ENCODE measurements around the gene NARF.
"Not testable (repeated sequence)": the region's sequence is repeated elsewhere in the genome, so short reads cannot be mapped to it uniquely, and the experiment has no call there.

The NARF gene

DNA sequence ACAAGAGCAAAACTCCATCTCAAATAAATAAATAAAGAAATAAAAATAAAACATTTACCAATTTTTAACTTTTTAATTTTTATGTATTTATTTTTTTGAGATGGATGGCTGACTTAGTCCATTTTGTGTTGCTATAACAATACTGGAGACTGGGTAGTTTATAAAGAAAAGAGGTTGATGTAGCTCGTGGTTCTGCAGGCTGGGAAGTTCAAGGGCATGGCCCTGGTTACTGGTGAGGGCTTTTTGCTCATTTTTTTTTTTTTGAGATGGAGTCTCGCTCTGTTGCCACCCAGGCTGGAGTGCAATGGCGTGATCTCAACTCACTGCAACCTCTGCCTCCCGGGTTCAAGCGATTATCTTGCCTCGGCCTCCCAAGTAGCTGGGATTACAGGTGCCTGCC, 46.8 kb downstream of the NARF start:
- no peak for DNase-seq (ENCODE audit: extremely low read depth, insufficient read length)
- H3K4me3 ChIP-seq (replicated peaks; ENCODE audit: low read depth, low read length), result no peak overlapping the region
- TF ChIP-seq, protein P1, sequence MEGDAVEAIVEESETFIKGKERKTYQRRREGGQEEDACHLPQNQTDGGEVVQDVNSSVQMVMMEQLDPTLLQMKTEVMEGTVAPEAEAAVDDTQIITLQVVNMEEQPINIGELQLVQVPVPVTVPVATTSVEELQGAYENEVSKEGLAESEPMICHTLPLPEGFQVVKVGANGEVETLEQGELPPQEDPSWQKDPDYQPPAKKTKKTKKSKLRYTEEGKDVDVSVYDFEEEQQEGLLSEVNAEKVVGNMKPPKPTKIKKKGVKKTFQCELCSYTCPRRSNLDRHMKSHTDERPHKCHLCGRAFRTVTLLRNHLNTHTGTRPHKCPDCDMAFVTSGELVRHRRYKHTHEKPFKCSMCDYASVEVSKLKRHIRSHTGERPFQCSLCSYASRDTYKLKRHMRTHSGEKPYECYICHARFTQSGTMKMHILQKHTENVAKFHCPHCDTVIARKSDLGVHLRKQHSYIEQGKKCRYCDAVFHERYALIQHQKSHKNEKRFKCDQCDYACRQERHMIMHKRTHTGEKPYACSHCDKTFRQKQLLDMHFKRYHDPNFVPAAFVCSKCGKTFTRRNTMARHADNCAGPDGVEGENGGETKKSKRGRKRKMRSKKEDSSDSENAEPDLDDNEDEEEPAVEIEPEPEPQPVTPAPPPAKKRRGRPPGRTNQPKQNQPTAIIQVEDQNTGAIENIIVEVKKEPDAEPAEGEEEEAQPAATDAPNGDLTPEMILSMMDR (IDR thresholded peaks at IDR 0.05; ENCODE audit: insufficient read depth, low read length, poor library complexity, severe bottlenecking), result no peak

DNA sequence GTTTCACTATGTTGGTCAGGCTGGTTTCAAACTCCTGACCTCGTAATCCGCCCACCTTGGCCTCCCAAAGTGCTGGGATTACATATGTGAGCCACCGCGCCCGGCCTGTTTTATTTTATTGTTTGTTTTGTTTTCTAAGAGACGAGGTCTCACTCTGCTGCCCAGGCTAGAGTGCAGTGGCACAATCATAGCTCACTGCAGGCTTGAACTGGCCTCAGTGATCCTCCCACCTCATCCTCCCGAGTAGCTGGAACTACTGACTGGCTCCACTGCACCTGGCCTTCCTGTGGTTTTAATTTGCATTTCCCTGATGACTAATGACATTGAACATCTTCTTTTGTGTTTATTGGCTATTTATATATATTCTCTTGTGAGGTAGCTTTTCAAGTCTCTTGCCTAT, 47.9 kb downstream of the NARF start:
- not testable (repeated sequence) for H3K4me3 ChIP-seq (replicated peaks; ENCODE audit: low read depth, low read length); H3K36me3 ChIP-seq (ENCODE audit: control insufficient read depth, insufficient read depth, low read length); H3K27me3 ChIP-seq (replicated peaks; ENCODE audit: control insufficient read depth, insufficient read depth, low read length)
- DNase-seq (ENCODE audit: extremely low read depth, insufficient read length), result peak; percentile 80

More for the DNA sequence above, 46.8 kb downstream of the NARF start:
- H3K27me3 ChIP-seq (replicated peaks; ENCODE audit: control insufficient read depth, insufficient read depth, low read length), result no peaks in the 10 kb centered on the region
- H3K36me3 ChIP-seq (ENCODE audit: control insufficient read depth, insufficient read depth, low read length), result no peaks in the 10 kb centered on the region

DNA sequence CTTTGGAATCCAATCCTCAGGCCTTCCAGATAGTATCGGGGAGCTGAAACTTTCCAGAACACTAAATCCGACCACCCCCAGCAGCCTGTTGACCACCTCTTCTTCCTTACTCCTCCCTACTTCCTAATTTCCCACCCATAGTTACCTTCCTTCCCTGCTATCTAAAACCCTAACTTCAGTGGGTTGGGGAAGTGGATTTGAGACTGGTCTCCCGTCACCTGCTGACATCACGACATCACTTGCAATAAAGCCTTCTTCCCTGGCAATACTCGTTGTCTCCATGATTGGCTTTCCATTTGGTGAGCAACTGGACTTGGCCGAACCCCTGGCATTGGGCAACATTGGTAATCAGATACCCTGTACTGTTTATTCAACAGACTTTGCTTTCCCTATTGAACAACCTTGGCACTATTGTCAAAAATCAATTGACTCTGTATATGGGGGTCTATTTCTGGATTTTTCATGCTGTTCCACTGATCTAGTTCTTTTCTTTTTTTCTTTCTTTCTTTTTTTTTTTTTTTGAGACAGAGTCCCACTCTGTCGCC, 49.2 kb downstream of the NARF start:
- Histone ChIP-seq H3K4me3 (replicated peaks; ENCODE audit: low read depth, low read length) (no peak overlapping the region), H3K27me3 (replicated peaks; ENCODE audit: control insufficient read depth, insufficient read depth, low read length) (no peaks in the 10 kb centered on the region), H3K36me3 (ENCODE audit: control insufficient read depth, insufficient read depth, low read length) (no peaks in the 10 kb centered on the region)
- no peak for DNase-seq (ENCODE audit: extremely low read depth, insufficient read length)
- TF ChIP-seq, protein P1 (IDR thresholded peaks at IDR 0.05; ENCODE audit: insufficient read depth, low read length, poor library complexity, severe bottlenecking), result no peak

DNA sequence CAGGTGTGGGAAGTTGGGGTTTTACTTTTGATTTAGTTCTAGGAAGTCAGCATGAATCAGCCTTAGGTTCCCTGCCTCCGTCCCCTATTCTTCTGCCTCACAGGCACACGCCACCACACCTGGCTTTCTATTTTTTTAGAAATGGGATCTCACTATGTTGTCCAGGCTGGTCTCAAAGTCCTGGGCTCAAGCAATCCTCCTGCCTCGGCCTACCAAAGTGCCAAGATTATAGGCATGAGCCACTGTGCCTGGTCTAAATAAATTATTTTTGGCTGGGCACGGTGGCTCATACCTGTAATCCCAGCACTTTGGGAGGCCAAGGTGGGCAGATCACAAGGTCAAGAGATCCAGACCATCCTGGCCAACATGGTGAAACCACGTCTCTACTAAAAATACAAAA, 53.1 kb downstream of the NARF start:
- not testable (repeated sequence) for H3K4me3 ChIP-seq (replicated peaks; ENCODE audit: low read depth, low read length); H3K27me3 ChIP-seq (replicated peaks; ENCODE audit: control insufficient read depth, insufficient read depth, low read length); H3K36me3 ChIP-seq (ENCODE audit: control insufficient read depth, insufficient read depth, low read length); DNase-seq (ENCODE audit: extremely low read depth, insufficient read length)

DNA sequence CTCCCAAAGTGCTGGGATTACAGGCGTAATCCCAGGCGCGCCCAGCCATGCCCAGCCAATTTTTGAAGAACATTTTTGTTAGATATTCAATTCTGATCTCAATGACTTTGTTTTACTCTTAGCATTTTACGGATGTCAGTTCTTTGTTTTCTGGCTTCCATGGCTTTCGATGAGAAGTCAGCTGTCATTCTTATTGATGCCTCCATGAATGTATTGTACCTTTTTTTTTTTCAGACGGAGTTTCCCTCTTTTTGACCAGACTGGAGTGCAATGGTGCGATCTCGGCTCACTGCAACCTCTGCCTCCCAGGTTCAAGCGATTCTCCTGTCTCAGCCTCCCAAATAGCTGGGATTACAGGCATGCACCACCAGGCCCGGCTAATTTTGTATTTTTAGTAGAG, 55.3 kb downstream of the NARF start:
- H3K36me3 ChIP-seq (ENCODE audit: control insufficient read depth, insufficient read depth, low read length); H3K27me3 ChIP-seq (replicated peaks; ENCODE audit: control insufficient read depth, insufficient read depth, low read length); H3K4me3 ChIP-seq (replicated peaks; ENCODE audit: low read depth, low read length); DNase-seq (ENCODE audit: extremely low read depth, insufficient read length): not testable (repeated sequence)

DNA sequence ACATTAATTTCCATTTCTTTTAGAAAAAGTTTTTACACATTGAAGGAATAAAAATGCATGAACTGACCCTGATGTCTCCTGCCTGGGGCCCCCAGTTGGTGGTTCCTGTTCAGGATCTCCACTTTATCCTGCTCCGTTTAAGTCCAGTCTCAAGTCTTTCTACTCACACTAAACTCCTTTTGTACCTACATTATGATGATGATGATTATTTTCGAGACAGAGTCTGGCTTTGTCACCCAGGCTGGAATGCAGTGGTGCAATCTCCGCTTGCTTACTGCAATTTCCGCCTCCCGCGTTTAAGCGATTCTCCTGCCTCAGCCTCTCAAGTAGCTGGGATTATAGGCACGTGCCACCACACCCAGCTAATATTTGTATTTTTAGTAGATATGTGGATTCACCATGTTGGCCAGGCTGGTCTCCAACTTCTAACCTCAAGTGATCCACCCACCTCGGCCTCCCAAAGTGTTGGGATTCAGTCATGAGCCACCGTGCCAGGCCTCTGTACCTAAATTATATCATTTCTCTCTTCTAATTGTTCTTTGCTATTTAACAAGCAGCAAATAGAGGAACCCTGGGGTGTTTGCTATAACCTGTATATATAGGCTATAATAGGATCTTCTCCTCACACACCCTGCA, 58.8 kb downstream of the NARF start:
- H3K4me3 ChIP-seq (replicated peaks; ENCODE audit: low read depth, low read length), result no peak overlapping the region
- no peaks in the 10 kb centered on the region for H3K36me3 ChIP-seq (ENCODE audit: control insufficient read depth, insufficient read depth, low read length)
- DNase-seq (ENCODE audit: extremely low read depth, insufficient read length), result no peak

More for the DNA sequence above, 58.8 kb downstream of the NARF start:
- H3K27me3 ChIP-seq (replicated peaks; ENCODE audit: control insufficient read depth, insufficient read depth, low read length), result no peaks in the 10 kb centered on the region
- TF ChIP-seq, protein P1 (IDR thresholded peaks at IDR 0.05; ENCODE audit: insufficient read depth, low read length, poor library complexity, severe bottlenecking), result no peak

Data from GM06990 (cell line).